Chondrocyte (in vitro differentiated cells): ENCODE data around the gene ANKK1. TPM values are rescaled to one million over a fixed set of nuclear protein-coding genes. Genes with fewer than 3 reads are reported as not detected.

Experiments
- DNase-seq: peaks from one replicate; pipeline ENCODE4 v3.0.0; 2021; ENCODE audit warnings: mixed read lengths, low spot score
- H3K27ac Mint-ChIP-seq: one replicate; pipeline ENCODE4 v1.8.0; 2021; ENCODE audit warnings: mild to moderate bottlenecking, moderate library complexity, mixed read lengths; ENCODE audit not compliant: unreplicated experiment
- H3K27me3 Mint-ChIP-seq: 2 replicates; pipeline ENCODE4 v1.8.0; 2021; ENCODE audit warnings: low read depth, mixed read lengths
- H3K36me3 Mint-ChIP-seq: 2 replicates; pipeline ENCODE4 v1.8.0; 2021; ENCODE audit warnings: low read depth, mixed read lengths
- H3K4me1 Mint-ChIP-seq: 2 replicates; pipeline ENCODE4 v1.8.0; 2021; ENCODE audit warnings: low read depth, mild to moderate bottlenecking, mixed read lengths
- H3K4me3 Mint-ChIP-seq: one replicate; pipeline ENCODE4 v1.8.0; 2021; ENCODE audit warnings: mild to moderate bottlenecking, moderate library complexity, mixed read lengths; ENCODE audit not compliant: unreplicated experiment
- H3K9me3 Mint-ChIP-seq: 2 replicates; pipeline ENCODE4 v1.8.0; 2021; ENCODE audit warnings: low read depth, mixed read lengths
- CTCF ChIP-seq: fragments of 200-600 bp; sonication (generic); IDR thresholded peaks from 2 replicates; pipeline ENCODE4 v1.5.0; 2021; ENCODE audit warnings: antibody characterized with exemption, mild to moderate bottlenecking, moderate library complexity
- total RNA-seq: library from RNA; stranded (reverse); gene quantifications from 3 replicates; pipeline ENCODE4 v1.2.1, GENCODE V29; 2021

Gene ANKK1
- total RNA-seq, 1 donor from 2014 or later: not detected

DNA sequence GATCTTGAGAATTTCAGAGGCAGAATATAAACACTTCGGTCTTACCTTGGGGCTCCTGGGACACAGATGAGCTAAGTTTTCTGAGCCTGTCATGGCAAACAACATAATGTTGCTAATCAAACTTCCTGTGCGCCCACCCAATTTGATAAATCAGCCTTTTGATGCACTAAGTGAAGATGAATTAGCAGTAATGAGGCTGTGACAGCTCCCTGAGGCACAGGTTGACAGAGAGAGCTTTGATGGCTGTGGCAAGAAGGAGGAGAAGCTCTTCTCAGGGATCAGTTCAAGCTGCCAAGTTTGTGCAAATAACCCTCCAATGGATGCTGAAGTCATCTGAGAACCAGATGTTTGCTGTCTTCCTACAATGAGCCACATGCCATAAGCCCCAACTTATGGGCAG lies 53.2 kb downstream of the ANKK1 start:
- Mint-ChIP-seq H3K4me1 (no peaks in the 10 kb centered on the region), H3K27ac (no peak overlapping the region), H3K4me3 (no peak overlapping the region), H3K36me3 (no peaks in the 10 kb centered on the region), H3K27me3 (peaks cover 39% of the 10 kb centered on the region), H3K9me3 (no peaks in the 10 kb centered on the region)
- TF ChIP-seq CTCF: no peak
- no peak for DNase-seq

GRCh38 chr11:113444502-113445123 lies 57.0 kb downstream of the ANKK1 start:
- H3K27ac Mint-ChIP-seq: no peak overlapping the region
- peaks cover 54% of the 10 kb centered on the region for H3K27me3 Mint-ChIP-seq
- no peak for DNase-seq
- TF ChIP-seq CTCF: no peak
- H3K36me3 Mint-ChIP-seq: no peaks in the 10 kb centered on the region
- no peaks in the 10 kb centered on the region for H3K4me1 Mint-ChIP-seq
- no peaks in the 10 kb centered on the region for H3K9me3 Mint-ChIP-seq
- no peak overlapping the region for H3K4me3 Mint-ChIP-seq

- no peak overlapping the region for H3K4me3 Mint-ChIP-seq
- DNase-seq: no peak
These were observed 58.5 kb downstream of the ANKK1 start for GRCh38 chr11:113446112-113446511.

GRCh38 chr11:113446938-113447337 lies 59.4 kb downstream of the ANKK1 start:
- H3K9me3 Mint-ChIP-seq: no peaks in the 10 kb centered on the region
- no peak for TF ChIP-seq CTCF
- H3K36me3 Mint-ChIP-seq: no peaks in the 10 kb centered on the region
- DNase-seq: no peak
- H3K4me3 Mint-ChIP-seq: no peak overlapping the region
- H3K4me1 Mint-ChIP-seq: no peaks in the 10 kb centered on the region
- peaks cover 52% of the 10 kb centered on the region for H3K27me3 Mint-ChIP-seq
- no peak overlapping the region for H3K27ac Mint-ChIP-seq

More at GRCh38 chr11:113446112-113446511, 58.5 kb downstream of the ANKK1 start:
- TF ChIP-seq CTCF: no peak
- no peaks in the 10 kb centered on the region for H3K36me3 Mint-ChIP-seq
- H3K27ac Mint-ChIP-seq: no peak overlapping the region
- H3K27me3 Mint-ChIP-seq: peaks cover 53% of the 10 kb centered on the region
- H3K9me3 Mint-ChIP-seq: no peaks in the 10 kb centered on the region
- no peaks in the 10 kb centered on the region for H3K4me1 Mint-ChIP-seq

- TF ChIP-seq CTCF: no peak
- no peak for DNase-seq
- peaks cover 45% of the 10 kb centered on the region for H3K27me3 Mint-ChIP-seq
- no peaks in the 10 kb centered on the region for H3K36me3 Mint-ChIP-seq
- H3K9me3 Mint-ChIP-seq: no peaks in the 10 kb centered on the region
- H3K4me3 Mint-ChIP-seq: no peak overlapping the region
- H3K27ac Mint-ChIP-seq: no peak overlapping the region
- no peaks in the 10 kb centered on the region for H3K4me1 Mint-ChIP-seq
These were observed 60.2 kb downstream of the ANKK1 start for GRCh38 chr11:113447621-113448315.
